GM18526 (cell line): ENCODE results near the gene SPPL2C.

Experiments used
- POLR2A ChIP-seq: IDR thresholded peaks from 3 replicates; pipeline ENCODE4 v1.6.1; 2011; ENCODE audit not compliant: insufficient read length; ENCODE audit errors: extremely low read depth

Gene SPPL2C

DNA sequence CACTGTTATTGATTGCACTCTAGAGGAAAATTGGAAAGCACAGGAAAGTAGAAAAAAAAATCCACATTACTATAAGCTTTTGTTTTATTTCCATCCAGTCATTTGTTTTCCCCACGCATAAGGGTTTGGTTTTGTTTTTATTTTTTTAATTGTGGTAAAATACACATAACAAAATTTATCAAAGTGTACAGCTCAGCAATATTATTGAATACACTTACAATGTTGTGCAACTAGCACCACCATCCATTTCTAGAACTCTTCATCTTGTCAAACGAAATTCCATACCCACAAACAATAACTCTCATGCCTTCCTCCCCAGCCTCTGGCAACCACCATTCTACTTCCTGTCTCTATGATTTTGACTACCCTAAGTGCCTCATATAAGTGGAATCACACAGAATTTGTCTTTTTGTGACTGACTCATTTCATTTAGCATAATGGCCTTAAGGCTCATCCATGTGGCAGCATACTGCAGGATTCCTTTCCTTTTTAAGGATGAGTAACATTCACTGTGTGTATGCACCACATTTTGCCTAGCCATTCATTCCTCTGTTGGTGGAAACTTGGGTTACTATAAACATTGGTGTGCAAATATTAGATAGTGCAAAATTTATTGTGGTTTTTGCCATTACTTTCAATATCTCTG is 11.1 kb downstream of the SPPL2C start:
- TF ChIP-seq POLR2A = no peak

DNA sequence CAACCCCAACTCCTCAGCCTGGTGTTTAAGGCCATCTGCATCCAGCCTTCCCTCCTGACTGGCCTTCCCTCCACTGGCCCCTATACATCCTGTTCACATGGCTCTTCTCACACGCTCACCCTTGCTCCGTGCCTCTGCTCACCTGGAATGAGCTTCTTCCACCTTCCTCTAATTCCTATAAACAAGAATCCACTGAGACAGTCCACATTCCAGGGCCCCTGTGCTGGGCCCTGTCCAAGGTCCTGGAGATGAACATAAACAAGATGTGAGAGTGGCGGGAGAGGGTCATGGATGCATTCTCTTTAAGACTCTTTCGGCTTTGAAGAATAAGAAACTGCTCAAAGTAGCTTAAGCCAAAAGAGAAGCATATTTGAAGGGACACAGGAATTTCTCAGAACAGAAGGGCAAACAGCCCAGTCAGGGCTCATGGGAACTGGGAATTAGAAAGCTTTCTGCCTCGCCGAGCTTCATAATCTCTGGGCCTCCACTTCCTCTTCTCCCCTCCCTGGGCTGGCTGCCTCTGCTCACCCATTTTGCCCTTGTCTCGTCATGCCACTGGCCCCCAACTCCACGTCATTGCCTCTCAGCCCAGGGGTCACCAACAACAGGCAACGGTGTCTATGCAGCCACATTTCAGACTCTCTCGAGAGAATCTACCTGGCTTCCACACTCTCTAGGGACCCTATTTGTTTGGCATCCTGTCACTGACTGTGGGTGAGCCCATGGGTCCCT is 13.5 kb downstream of the SPPL2C start:
- TF ChIP-seq POLR2A = no peak

DNA sequence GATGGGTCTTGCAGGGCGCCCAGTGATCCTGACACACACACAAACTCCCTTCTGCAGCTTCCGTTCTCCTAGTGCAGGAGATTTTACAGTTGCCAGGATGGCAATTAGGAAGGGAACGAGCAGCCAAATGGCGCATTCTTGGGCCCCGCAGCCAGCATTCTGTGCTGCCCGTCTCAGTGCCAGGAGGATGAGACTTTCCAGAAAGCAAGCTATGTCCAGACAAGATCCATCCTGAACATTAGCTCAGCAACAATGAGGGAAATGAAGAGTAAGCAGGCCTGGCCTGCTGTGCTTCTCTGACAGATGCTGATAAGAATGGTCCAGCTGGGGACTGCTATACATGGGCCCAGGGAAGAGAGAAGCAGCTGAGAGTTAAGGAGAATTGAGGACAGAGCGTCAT is 16.5 kb downstream of the SPPL2C start:
- TF ChIP-seq POLR2A = no peak

DNA sequence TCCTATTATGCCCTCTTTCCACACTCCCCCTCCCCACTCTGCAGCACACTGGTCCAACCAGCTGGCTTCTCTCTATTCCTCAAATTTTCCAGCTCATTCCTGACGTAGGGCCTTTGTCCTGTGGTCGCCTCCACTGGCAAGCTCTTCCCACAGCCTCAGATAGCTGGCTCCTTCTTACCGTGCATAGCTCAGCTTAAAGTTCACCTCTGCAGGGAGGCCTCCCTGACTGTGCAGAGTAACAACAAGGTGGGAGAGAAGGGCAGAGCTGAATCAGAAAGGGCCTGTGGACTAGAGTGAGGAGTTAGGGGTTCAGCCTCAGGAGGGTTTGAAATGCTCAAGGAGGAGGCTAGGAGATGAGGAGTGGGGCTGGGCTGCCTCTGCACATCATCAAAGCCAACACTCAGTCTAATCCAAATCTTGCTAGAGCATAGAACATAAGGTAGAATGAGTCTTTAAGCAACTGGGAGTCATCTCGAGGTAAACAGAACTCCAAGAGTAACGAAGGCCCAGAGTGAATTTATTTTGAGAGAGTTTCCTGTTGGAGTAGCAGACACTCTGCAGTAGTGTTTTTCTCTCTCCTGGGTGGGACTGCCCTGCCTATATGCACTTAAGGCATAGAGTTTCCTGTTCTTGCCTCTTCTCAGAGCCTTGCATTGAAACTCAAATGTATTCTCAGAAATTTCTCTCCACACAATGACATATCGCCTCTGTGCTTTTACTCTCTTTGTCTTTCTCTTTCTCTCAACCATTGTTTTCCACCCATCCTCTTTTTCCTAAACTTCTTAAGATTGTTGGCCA is 19.4 kb downstream of the SPPL2C start:
- TF ChIP-seq POLR2A = no peak

DNA sequence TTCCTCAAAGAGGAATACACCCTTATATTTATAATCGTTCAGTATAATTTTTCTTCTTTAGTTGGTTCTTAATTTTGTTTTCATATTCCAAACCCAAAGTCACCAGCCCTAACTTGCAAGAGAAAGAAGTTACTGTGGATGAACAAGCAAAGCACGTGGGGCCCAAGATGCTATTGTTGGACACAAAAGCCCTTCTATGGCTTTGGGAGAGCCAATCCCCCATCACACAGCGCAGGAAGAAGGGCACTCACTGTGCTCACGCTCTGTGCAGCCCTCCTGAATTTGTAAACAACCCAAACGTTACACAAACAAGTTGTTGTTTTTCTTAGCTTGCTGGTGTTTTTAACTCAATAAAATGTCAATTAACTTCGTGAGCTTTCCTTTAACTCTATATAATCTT is 22.5 kb downstream of the SPPL2C start:
- TF ChIP-seq POLR2A = no peak

DNA sequence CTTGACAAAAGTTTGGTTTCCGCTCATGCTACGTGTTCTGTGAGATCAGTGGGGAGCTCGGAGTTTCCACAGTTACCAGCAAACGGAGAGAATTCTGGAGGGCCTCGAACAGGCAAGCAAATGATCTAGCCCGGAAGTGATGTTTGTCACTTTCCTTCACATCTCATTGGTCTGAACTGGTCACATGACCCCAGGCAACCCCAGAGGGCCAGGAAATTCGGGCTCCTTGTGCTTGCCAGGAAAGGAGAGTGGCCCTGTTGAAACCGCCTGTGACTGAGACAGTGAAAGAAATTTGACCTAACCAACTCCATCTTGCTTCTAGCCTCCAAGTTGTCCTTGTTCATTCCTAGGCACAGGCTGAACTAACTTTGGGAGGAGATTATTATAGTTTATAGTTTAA is 23.0 kb downstream of the SPPL2C start:
- TF ChIP-seq POLR2A = no peak

DNA sequence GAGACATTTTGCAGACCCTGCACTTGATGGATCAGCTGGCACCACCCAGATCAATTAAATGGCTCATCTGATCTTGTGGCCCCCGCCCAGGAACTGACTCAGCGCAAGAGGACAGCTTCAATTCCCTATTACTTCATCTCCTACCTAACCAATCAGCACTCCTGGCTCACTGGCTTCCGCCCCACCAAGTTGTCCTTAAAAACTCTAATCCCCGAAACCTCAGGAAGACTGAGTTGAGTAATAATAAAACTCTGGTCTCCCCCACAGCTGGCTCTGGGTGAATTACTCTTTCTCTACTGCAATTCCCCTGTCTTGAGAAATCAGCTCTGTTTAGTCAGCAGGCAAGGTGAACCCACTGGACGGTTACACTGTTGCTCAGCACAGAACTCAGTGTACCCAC is 23.6 kb downstream of the SPPL2C start:
- no peak for TF ChIP-seq POLR2A

DNA sequence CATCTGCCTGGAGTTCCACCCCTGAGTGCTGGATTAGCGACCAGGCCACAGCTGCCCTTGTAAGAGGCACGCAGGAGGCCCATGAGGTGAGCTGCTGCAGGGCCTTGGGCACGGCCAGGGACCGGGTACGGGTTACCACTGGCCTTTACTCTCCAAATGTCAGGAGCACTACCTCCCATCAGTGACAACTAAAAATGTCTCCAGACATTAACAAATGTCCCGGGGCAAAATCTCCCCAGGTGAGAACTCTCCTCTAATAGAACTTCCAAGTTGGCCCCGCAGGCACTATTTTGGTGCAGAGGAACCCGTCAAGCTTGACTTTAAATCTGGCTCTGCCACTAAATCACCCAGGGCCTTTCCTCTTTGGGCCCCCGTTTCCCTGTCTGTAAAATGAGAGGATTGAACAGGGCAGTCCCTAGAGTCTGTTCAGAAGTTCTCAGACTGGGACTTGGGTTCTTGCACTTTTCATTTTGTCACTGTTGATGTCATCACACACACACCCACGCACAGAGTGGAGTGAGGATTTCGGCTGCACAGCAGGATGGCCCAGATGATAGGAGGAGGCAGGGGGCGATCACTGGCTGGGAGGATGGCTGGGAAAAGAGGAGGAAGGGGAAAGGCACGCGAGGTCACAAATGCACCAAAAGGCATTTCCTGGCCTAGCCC is 25.1 kb downstream of the SPPL2C start:
- TF ChIP-seq POLR2A = no peak

DNA sequence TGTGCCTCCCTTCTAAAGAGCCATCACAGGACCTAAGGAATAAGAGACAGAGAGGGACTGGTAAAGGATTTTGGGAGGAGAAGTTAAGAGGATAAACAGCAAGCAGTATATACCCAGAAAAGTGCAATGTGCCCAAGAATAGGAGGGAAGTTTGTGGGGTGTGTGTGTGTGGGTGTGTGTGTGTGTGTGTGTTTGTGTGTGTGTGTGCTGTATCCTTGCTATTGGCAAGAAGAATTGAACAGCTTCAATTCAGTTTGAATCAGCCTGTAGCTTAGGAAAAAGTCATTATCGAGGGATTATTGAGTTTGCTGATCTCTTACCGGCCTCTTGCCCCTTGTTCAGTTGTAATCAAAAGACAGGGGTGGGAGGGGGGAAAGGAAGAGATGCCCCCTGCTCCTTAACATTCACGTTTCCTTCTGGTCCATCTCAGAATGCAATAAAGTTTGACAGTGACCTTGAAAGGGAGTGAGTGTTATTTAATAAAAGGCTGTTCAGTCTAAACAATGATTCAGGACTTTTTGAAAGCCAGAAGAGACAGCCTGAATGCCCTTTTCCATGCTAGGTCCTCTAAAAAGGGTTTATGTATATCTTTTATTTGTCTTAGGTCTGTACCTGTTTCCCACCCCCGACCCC is 25.8 kb downstream of the SPPL2C start:
- no peak for TF ChIP-seq POLR2A

DNA sequence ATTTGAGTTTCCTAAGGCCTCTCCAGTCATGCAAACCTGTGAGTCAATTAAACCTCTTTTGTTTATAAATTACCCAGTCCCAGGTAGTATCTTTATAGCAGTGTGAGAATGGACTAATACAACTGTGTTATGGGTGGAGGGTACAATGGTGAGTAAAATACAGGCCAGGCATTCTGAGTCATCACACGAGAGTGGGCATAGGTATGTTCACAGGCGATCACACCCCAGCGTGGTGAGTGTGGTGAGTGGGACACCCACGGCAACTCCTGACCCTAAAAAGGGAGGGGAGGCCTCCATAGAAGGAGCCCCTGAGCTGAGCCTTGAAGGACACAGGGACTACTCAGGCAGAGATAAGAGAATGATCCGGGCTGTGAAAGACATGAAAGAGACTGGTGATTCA is 27.0 kb downstream of the SPPL2C start:
- TF ChIP-seq POLR2A = no peak

DNA sequence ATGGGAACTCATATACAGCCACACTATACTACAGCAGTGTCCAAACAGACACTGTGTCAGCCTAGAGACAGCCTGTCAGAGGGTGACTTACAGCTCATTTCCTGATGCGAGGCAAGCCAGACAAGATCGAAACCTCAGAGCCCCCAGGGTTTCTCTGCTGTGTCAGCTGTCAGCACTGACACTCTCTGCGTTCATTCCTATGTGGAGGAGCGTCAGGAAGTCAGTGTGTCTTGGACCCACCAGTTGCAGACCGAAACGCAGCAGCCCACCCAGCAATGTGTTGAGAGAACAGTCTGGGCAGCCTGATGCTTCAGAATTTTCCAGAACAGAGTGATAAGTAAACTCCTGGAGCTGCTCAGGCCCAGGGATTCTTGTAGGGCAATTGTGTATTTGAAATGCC is 29.0 kb downstream of the SPPL2C start:
- no peak for TF ChIP-seq POLR2A

DNA sequence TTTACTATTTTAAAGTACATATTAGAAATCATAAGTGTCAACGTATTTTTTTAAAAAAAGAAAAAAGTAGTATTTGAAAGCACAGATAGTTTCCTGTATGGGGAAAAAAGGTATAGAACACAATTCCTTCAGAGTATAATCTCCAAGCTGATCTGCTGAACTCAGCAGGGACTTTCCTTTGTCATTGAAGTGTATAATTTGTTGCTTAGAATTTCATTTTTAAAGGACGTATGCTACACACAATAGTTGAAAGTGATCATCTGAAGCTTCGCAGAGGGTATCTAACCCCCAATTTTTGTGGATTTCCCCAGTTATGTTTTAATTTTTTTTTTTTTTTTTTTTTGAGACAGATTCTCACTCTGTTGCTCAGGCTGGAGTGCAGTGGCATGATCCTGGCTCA is 29.5 kb downstream of the SPPL2C start:
- no peak for TF ChIP-seq POLR2A

DNA sequence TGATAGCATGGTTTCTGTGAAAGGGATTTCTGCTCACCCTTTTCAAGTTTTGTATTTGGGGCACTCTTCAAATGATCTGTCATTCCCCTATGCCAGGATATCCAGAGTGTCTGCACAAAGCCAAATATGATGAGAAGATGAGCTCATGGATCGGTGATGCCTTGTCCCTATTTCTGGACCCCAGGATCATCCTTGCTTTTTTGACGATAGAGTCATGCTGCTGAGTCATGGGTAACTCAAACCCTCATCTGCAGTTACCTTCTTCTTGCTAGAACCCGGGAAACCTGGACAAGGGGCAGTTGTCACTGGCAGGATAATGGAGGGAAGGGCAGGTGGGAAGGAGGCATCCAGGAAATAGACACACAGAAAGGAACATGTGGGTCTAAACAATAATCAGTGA is 31.9 kb downstream of the SPPL2C start:
- TF ChIP-seq POLR2A = no peak

DNA sequence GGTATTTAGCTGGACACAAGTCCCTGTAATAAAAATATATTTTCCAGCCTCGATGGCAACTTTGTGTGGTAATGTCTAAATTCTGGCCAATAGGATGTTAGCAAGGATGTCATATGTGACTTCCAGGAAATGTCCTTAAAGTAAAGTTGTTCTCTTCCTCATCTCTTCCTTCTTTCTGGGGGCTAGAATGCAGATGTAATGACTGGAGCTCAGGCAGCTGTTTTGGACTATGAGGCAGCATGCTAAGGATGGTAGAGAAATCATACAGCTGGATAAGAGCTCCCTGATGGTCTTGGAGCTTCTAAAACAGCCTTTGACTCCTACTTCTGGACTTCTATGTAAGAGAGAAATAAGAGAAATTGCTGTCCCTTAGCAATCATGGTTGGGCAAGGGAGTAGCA is 32.8 kb downstream of the SPPL2C start:
- no peak for TF ChIP-seq POLR2A

DNA sequence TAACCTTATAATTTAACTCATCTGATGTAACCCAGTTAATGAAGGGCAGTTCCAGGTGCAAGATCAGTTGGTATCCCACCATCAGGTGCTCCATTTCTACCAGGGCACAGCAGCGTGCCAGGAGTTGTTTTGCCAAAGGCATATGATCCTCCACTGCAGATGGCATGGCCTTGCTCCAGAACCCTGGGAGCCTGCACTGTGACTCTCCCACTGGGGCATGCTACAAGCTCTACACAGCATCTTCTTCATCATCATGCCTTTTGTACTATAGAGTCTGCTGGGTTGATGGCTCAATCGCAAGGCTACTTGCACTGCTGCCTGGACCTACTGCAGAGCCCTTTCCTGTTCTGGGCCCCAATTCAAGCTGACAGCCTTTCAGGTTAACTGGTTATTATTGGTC is 38.4 kb downstream of the SPPL2C start:
- TF ChIP-seq POLR2A = no peak
